HepG2 (cell line): ENCODE data around the gene FAM20A.

Source experiments
- CEBPB ChIP-seq: IDR thresholded peaks from 2 replicates; pipeline ENCODE4 v1.6.1; 2011; ENCODE audit warnings: low read depth, low read length, improper control_type of control experiment, borderline replicate concordance
- ELF4 ChIP-seq: sonication (generic); formaldehyde crosslinking; IDR thresholded peaks from 2 replicates; pipeline ENCODE4 v1.5.0; 2020; ENCODE audit warnings: missing genetic modification reagents, mild to moderate bottlenecking, moderate library complexity, borderline replicate concordance
- GATAD2A ChIP-seq: IDR thresholded peaks from 2 replicates; pipeline ENCODE4 v1.6.1; 2016
- NRL ChIP-seq: sonication (generic); formaldehyde crosslinking; IDR thresholded peaks from 2 replicates; pipeline ENCODE4 v1.5.0; 2020; ENCODE audit warnings: missing genetic modification reagents, mild to moderate bottlenecking, moderate library complexity, borderline replicate concordance
- POLR2A ChIP-seq, 2 experiments: IDR thresholded peaks; 2 replicates each; pipeline ENCODE4 v1.6.1; 2011; ENCODE audit warnings: low read depth in 2 of 2, low read length in 2 of 2, mild to moderate bottlenecking in 1 of 2, moderate library complexity in 1 of 2; ENCODE audit not compliant: insufficient read depth in 1 of 2
- TBX3 ChIP-seq: fragments of 450-650 bp; IDR thresholded peaks from 2 replicates; pipeline ENCODE4 v1.6.1; 2017; ENCODE audit warnings: antibody characterized with exemption, mild to moderate bottlenecking, inconsistent platforms, borderline replicate concordance
- TOE1 ChIP-seq: sonication (generic); formaldehyde crosslinking; IDR thresholded peaks from 2 replicates; pipeline ENCODE4 v1.4.0; 2020; ENCODE audit warnings: mild to moderate bottlenecking, missing genetic modification reagents
- ZSCAN9 ChIP-seq: IDR thresholded peaks from 2 replicates; pipeline ENCODE4 v1.6.1; 2016; ENCODE audit warnings: borderline replicate concordance
- TF ChIP-seq, protein P1 (sequence below): sonication (generic); formaldehyde crosslinking; IDR thresholded peaks from 2 replicates; pipeline ENCODE4 v1.5.1; 2020; ENCODE audit warnings: missing genetic modification reagents, mild to moderate bottlenecking, borderline replicate concordance
- TF ChIP-seq, protein P2 (sequence below): sonication (generic); formaldehyde crosslinking; IDR thresholded peaks from 2 replicates; pipeline ENCODE4 v1.4.0; 2020; ENCODE audit warnings: missing genetic modification reagents
- TF ChIP-seq, protein P3 (sequence below): sonication (generic); formaldehyde crosslinking; IDR thresholded peaks from 2 replicates; pipeline ENCODE4 v1.4.0; 2020; ENCODE audit warnings: missing genetic modification reagents
- TF ChIP-seq, protein P4 (sequence below), 2 experiments: IDR thresholded peaks; 2 replicates each; pipeline ENCODE4 v1.6.1; 2011 to 2012; ENCODE audit warnings: low read length in 2 of 2, borderline replicate concordance in 1 of 2, low read depth in 1 of 2, mild to moderate bottlenecking in 1 of 2, moderate library complexity in 1 of 2

DNA sequence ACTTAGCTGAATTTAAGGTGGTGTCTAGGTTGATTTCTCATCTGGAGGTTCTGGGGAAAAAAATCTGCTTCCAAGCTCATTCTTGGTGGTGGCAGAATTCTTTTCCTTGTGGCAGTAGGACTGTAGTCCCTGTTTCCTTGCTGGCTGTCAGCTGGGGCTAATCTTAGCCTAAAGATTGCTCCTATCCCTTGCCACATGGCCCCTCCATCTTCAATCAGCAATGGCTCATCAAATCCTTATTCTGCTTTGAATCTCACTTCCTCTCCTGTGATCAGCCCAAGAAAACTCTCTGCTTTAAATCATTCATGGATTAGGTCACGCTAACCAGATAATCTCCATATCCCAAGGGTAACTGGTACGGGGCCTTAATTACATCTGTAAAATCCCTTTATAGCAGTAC, 6.6 kb downstream of the FAM20A start:
- TF ChIP-seq, protein P1, sequence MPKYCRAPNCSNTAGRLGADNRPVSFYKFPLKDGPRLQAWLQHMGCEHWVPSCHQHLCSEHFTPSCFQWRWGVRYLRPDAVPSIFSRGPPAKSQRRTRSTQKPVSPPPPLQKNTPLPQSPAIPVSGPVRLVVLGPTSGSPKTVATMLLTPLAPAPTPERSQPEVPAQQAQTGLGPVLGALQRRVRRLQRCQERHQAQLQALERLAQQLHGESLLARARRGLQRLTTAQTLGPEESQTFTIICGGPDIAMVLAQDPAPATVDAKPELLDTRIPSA (CRISPR knock-in tag) = no peak
- TF ChIP-seq TOE1 (no peak), NRL (no peak), CEBPB (no peak), POLR2A (IDR thresholded peaks at IDR 0.05; ENCODE audit: insufficient read depth in 1 of 2, low read depth in 2 of 2, low read length in 2 of 2) (no peak), GATAD2A (no peak), ELF4 (CRISPR knock-in tag) (no peak), TBX3 (no peak), ZSCAN9 (CRISPR knock-in tag) (no peak)
- TF ChIP-seq, protein P2, sequence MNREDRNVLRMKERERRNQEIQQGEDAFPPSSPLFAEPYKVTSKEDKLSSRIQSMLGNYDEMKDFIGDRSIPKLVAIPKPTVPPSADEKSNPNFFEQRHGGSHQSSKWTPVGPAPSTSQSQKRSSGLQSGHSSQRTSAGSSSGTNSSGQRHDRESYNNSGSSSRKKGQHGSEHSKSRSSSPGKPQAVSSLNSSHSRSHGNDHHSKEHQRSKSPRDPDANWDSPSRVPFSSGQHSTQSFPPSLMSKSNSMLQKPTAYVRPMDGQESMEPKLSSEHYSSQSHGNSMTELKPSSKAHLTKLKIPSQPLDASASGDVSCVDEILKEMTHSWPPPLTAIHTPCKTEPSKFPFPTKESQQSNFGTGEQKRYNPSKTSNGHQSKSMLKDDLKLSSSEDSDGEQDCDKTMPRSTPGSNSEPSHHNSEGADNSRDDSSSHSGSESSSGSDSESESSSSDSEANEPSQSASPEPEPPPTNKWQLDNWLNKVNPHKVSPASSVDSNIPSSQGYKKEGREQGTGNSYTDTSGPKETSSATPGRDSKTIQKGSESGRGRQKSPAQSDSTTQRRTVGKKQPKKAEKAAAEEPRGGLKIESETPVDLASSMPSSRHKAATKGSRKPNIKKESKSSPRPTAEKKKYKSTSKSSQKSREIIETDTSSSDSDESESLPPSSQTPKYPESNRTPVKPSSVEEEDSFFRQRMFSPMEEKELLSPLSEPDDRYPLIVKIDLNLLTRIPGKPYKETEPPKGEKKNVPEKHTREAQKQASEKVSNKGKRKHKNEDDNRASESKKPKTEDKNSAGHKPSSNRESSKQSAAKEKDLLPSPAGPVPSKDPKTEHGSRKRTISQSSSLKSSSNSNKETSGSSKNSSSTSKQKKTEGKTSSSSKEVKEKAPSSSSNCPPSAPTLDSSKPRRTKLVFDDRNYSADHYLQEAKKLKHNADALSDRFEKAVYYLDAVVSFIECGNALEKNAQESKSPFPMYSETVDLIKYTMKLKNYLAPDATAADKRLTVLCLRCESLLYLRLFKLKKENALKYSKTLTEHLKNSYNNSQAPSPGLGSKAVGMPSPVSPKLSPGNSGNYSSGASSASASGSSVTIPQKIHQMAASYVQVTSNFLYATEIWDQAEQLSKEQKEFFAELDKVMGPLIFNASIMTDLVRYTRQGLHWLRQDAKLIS (CRISPR knock-in tag) = no peak
- TF ChIP-seq, protein P3, sequence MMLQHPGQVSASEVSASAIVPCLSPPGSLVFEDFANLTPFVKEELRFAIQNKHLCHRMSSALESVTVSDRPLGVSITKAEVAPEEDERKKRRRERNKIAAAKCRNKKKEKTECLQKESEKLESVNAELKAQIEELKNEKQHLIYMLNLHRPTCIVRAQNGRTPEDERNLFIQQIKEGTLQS (CRISPR knock-in tag) = no peak
- TF ChIP-seq, protein P4, sequence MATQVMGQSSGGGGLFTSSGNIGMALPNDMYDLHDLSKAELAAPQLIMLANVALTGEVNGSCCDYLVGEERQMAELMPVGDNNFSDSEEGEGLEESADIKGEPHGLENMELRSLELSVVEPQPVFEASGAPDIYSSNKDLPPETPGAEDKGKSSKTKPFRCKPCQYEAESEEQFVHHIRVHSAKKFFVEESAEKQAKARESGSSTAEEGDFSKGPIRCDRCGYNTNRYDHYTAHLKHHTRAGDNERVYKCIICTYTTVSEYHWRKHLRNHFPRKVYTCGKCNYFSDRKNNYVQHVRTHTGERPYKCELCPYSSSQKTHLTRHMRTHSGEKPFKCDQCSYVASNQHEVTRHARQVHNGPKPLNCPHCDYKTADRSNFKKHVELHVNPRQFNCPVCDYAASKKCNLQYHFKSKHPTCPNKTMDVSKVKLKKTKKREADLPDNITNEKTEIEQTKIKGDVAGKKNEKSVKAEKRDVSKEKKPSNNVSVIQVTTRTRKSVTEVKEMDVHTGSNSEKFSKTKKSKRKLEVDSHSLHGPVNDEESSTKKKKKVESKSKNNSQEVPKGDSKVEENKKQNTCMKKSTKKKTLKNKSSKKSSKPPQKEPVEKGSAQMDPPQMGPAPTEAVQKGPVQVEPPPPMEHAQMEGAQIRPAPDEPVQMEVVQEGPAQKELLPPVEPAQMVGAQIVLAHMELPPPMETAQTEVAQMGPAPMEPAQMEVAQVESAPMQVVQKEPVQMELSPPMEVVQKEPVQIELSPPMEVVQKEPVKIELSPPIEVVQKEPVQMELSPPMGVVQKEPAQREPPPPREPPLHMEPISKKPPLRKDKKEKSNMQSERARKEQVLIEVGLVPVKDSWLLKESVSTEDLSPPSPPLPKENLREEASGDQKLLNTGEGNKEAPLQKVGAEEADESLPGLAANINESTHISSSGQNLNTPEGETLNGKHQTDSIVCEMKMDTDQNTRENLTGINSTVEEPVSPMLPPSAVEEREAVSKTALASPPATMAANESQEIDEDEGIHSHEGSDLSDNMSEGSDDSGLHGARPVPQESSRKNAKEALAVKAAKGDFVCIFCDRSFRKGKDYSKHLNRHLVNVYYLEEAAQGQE (IDR thresholded peaks at IDR 0.05; ENCODE audit: borderline replicate concordance in 1 of 2, low read depth in 1 of 2, low read length in 2 of 2) = no peak
